ENCODE results near the gene MYO19. TPM values are rescaled to one million over a fixed set of nuclear protein-coding genes. Genes with fewer than 3 reads are reported as not detected.

Gene MYO19
- total and polyA plus RNA-seq, 9 of the 15 experiments (the other 6 are each of a cell fraction or from before 2014, with no cell fraction given), result 21.6 to 176 (median 129) TPM

GRCh38 chr17:36481829-36482228 lies 52.8 kb downstream of the MYO19 start:
- POLR2A ChIA-PET, result interaction anchor here (1.1 to 1.2 kb wide), 2 partner anchors 12 to 71 kb away, joined by 3 read pairs; no protein-coding TSS in a partner anchor
- CTCF ChIA-PET (ENCODE audit: low intra/inter-chr PET ratio), result no interaction called here
- Histone ChIP-seq H3K9ac (ENCODE audit: insufficient read depth in 1 of 2, low read depth in 2 of 2, low read length in 2 of 2) (no peak overlapping the region), H3K79me2 (ENCODE audit: control insufficient read depth, insufficient read depth, low read length) (peaks cover 5% of the 10 kb centered on the region), H3K27me3 (ENCODE audit: control insufficient read depth in 2 of 2, insufficient read depth in 2 of 2, low read length in 2 of 2) (peaks cover 4% of the 10 kb centered on the region in 2 experiments; a peak in 4 of 5 replicates), H3K36me3 (ENCODE audit: control insufficient read depth, insufficient read depth, low read length) (no peaks in the 10 kb centered on the region), H3K27ac (ENCODE audit: extremely low read depth, low read depth, low read length) (no peak overlapping the region), H3K4me3 (no peak overlapping the region), H4K20me1 (replicated peaks; ENCODE audit: control insufficient read depth, insufficient read depth, low read length) (no peaks in the 10 kb centered on the region; the same call in 1 of the 2 replicates), H3K4me2 (ENCODE audit: insufficient read depth, low read length) (no peak overlapping the region), H3K4me1 (replicated peaks in 1 of 2; ENCODE audit: control insufficient read depth in 2 of 2, insufficient read depth in 2 of 2, low read length in 2 of 2) (peaks cover 12 to 19% of the 10 kb centered on the region in 2 experiments; a peak in 4 of 5 replicates), H3K9me3 (replicated peaks; ENCODE audit: control insufficient read depth, insufficient read depth, low read depth, low read length) (no peaks in the 10 kb centered on the region), H2AFZ (ENCODE audit: low read depth, low read length) (no peak overlapping the region), H3K9me1 (ENCODE audit: control insufficient read depth, insufficient read depth, low read length) (no peaks in the 10 kb centered on the region)
- no peak for FAIRE-seq
- in situ Hi-C loops (cut with MboI) (loop anchor here (25.0 kb wide), 1 partner anchor 520 kb away; no protein-coding TSS in a partner anchor), intact Hi-C loops (cut with micrococcal nuclease) (no loop called here)
- no peak for ATAC-seq
- no TSS peak for BruUV-seq (replicated peaks)
- 37% methylated on average over 4 of the region's 7 CpGs for WGBS (ENCODE audit: insufficient coverage, low coverage, missing lambda C conversion rate)
- no peak for DNase-seq (ENCODE audit: extremely low read depth in 1 of 4, low spot score in 3 of 4)
- TF ChIP-seq THRB (CRISPR knock-in tag; conservative IDR thresholded peaks at IDR 0.05) (no peak), ZNF217 (CRISPR knock-in tag; IDR thresholded peaks at IDR 0.05) (no peak), PTRF (tag; IDR thresholded peaks at IDR 0.05) (no peak), ZNF354B (CRISPR knock-in tag; IDR thresholded peaks at IDR 0.05) (no peak)
- TF ChIP-seq, protein P1, sequence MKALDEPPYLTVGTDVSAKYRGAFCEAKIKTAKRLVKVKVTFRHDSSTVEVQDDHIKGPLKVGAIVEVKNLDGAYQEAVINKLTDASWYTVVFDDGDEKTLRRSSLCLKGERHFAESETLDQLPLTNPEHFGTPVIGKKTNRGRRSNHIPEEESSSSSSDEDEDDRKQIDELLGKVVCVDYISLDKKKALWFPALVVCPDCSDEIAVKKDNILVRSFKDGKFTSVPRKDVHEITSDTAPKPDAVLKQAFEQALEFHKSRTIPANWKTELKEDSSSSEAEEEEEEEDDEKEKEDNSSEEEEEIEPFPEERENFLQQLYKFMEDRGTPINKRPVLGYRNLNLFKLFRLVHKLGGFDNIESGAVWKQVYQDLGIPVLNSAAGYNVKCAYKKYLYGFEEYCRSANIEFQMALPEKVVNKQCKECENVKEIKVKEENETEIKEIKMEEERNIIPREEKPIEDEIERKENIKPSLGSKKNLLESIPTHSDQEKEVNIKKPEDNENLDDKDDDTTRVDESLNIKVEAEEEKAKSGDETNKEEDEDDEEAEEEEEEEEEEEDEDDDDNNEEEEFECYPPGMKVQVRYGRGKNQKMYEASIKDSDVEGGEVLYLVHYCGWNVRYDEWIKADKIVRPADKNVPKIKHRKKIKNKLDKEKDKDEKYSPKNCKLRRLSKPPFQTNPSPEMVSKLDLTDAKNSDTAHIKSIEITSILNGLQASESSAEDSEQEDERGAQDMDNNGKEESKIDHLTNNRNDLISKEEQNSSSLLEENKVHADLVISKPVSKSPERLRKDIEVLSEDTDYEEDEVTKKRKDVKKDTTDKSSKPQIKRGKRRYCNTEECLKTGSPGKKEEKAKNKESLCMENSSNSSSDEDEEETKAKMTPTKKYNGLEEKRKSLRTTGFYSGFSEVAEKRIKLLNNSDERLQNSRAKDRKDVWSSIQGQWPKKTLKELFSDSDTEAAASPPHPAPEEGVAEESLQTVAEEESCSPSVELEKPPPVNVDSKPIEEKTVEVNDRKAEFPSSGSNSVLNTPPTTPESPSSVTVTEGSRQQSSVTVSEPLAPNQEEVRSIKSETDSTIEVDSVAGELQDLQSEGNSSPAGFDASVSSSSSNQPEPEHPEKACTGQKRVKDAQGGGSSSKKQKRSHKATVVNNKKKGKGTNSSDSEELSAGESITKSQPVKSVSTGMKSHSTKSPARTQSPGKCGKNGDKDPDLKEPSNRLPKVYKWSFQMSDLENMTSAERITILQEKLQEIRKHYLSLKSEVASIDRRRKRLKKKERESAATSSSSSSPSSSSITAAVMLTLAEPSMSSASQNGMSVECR (CRISPR knock-in tag; IDR thresholded peaks at IDR 0.05), result no peak
- TF ChIP-seq, protein P2, sequence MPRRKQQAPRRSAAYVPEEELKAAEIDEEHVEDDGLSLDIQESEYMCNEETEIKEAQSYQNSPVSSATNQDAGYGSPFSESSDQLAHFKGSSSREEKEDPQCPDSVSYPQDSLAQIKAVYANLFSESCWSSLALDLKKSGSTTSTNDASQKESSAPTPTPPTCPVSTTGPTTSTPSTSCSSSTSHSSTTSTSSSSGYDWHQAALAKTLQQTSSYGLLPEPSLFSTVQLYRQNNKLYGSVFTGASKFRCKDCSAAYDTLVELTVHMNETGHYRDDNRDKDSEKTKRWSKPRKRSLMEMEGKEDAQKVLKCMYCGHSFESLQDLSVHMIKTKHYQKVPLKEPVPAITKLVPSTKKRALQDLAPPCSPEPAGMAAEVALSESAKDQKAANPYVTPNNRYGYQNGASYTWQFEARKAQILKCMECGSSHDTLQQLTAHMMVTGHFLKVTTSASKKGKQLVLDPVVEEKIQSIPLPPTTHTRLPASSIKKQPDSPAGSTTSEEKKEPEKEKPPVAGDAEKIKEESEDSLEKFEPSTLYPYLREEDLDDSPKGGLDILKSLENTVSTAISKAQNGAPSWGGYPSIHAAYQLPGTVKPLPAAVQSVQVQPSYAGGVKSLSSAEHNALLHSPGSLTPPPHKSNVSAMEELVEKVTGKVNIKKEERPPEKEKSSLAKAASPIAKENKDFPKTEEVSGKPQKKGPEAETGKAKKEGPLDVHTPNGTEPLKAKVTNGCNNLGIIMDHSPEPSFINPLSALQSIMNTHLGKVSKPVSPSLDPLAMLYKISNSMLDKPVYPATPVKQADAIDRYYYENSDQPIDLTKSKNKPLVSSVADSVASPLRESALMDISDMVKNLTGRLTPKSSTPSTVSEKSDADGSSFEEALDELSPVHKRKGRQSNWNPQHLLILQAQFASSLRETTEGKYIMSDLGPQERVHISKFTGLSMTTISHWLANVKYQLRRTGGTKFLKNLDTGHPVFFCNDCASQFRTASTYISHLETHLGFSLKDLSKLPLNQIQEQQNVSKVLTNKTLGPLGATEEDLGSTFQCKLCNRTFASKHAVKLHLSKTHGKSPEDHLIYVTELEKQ (CRISPR knock-in tag; IDR thresholded peaks at IDR 0.05), result no peak

Measured in K562 (cell line).